Stomach smooth muscle (tissue), 2 donors: ENCODE results near the gene DDX1.

Source experiments
- H3K27ac ChIP-seq: one replicate; pipeline ENCODE4 v1.7.0; 2013; ENCODE audit warnings: mild to moderate bottlenecking, low read length, inconsistent platforms
- H3K27me3 ChIP-seq, 2 donors: one replicate each; pipeline ENCODE4 v1.7.0; 2013; ENCODE audit warnings: low read length in 2 of 2; ENCODE audit not compliant: insufficient read depth in 2 of 2, control insufficient read depth in 1 of 2
- H3K36me3 ChIP-seq, 2 donors: one replicate each; pipeline ENCODE4 v1.7.0; 2013; ENCODE audit warnings: low read length in 2 of 2; ENCODE audit not compliant: control insufficient read depth in 2 of 2, insufficient read depth in 2 of 2
- H3K4me1 ChIP-seq: one replicate; pipeline ENCODE4 v1.7.0; 2013; ENCODE audit warnings: low read length; ENCODE audit not compliant: control insufficient read depth, insufficient read depth
- H3K4me3 ChIP-seq, 2 donors: one replicate each; pipeline ENCODE4 v1.7.0; 2013; ENCODE audit warnings: low read length in 2 of 2
- H3K9ac ChIP-seq, 2 donors: one replicate each; pipeline ENCODE4 v1.7.0; 2013; ENCODE audit warnings: low read length in 2 of 2, mild to moderate bottlenecking in 1 of 2
- H3K9me3 ChIP-seq, 2 donors: one replicate each; pipeline ENCODE4 v1.7.0; 2013; ENCODE audit warnings: low read length in 2 of 2; ENCODE audit not compliant: control insufficient read depth in 2 of 2
- donor health status: healthy.
- donor health status: Pancreatic carcinoma.

Gene DDX1

GRCh38 chr2:15658911-15659310, 67.2 kb downstream of the DDX1 start:
- Histone ChIP-seq H3K9ac (no peak overlapping the region), H3K27me3 (no peaks in the 10 kb centered on the region), H3K9me3 (peaks cover 0 to 2% of the 10 kb centered on the region in 2 donors), H3K27ac (no peak overlapping the region), H3K36me3 (no peaks in the 10 kb centered on the region), H3K4me3 (no peak overlapping the region), H3K4me1 (no peaks in the 10 kb centered on the region)

- Histone ChIP-seq H3K4me3 (no peak overlapping the region), H3K36me3 (no peaks in the 10 kb centered on the region), H3K27ac (no peak overlapping the region), H3K27me3 (peaks cover 0 to 2% of the 10 kb centered on the region in 2 donors), H3K9me3 (peaks cover 0 to 3% of the 10 kb centered on the region in 2 donors), H3K9ac (no peak overlapping the region), H3K4me1 (no peaks in the 10 kb centered on the region)
Measured at GRCh38 chr2:15660491-15661294, 69.0 kb downstream of the DDX1 start.

- peaks cover 0 to 3% of the 10 kb centered on the region in 2 donors for H3K27me3 ChIP-seq
- no peaks in the 10 kb centered on the region for H3K4me1 ChIP-seq
- H3K9ac ChIP-seq = no peak overlapping the region
- H3K27ac ChIP-seq = no peak overlapping the region
- no peak overlapping the region for H3K4me3 ChIP-seq
- H3K9me3 ChIP-seq = peaks cover 0 to 3% of the 10 kb centered on the region in 2 donors
- H3K36me3 ChIP-seq = no peaks in the 10 kb centered on the region
Measured at GRCh38 chr2:15661295-15661569, 69.6 kb downstream of the DDX1 start.

- Histone ChIP-seq H3K4me3 (no peak overlapping the region), H3K36me3 (no peaks in the 10 kb centered on the region), H3K9me3 (peaks cover 0 to 3% of the 10 kb centered on the region in 2 donors), H3K27me3 (peaks cover 0 to 3% of the 10 kb centered on the region in 2 donors), H3K4me1 (no peaks in the 10 kb centered on the region), H3K27ac (no peak overlapping the region), H3K9ac (no peak overlapping the region)
Measured at GRCh38 chr2:15662026-15662425, 70.4 kb downstream of the DDX1 start.

- H3K4me1 ChIP-seq = no peaks in the 10 kb centered on the region
- peaks cover 0 to 3% of the 10 kb centered on the region in 2 donors for H3K27me3 ChIP-seq
Measured at GRCh38 chr2:15662579-15662978, 70.9 kb downstream of the DDX1 start.

GRCh38 chr2:15663802-15664201, 72.1 kb downstream of the DDX1 start:
- Histone ChIP-seq H3K9me3 (peaks cover 0 to 3% of the 10 kb centered on the region in 2 donors), H3K4me1 (no peaks in the 10 kb centered on the region), H3K36me3 (no peaks in the 10 kb centered on the region), H3K9ac (no peak overlapping the region), H3K27me3 (peaks cover 0 to 3% of the 10 kb centered on the region in 2 donors), H3K27ac (no peak overlapping the region), H3K4me3 (no peak overlapping the region)

More at GRCh38 chr2:15662579-15662978, 70.9 kb downstream of the DDX1 start:
- no peak overlapping the region for H3K9ac ChIP-seq
- H3K27ac ChIP-seq = no peak overlapping the region
- H3K9me3 ChIP-seq = peaks cover 0 to 3% of the 10 kb centered on the region in 2 donors
- H3K4me3 ChIP-seq = no peak overlapping the region
- no peaks in the 10 kb centered on the region for H3K36me3 ChIP-seq

- H3K9ac ChIP-seq = no peak overlapping the region
- H3K27ac ChIP-seq = no peak overlapping the region
- peaks cover 0 to 3% of the 10 kb centered on the region in 2 donors for H3K27me3 ChIP-seq
- peaks cover 0 to 3% of the 10 kb centered on the region in 2 donors for H3K9me3 ChIP-seq
- no peaks in the 10 kb centered on the region for H3K36me3 ChIP-seq
- no peak overlapping the region for H3K4me3 ChIP-seq
- no peaks in the 10 kb centered on the region for H3K4me1 ChIP-seq
Measured at GRCh38 chr2:15664273-15665066, 72.8 kb downstream of the DDX1 start.

GRCh38 chr2:15665067-15665942, 73.6 kb downstream of the DDX1 start:
- H3K4me3 ChIP-seq = no peak overlapping the region
- no peaks in the 10 kb centered on the region for H3K4me1 ChIP-seq
- no peaks in the 10 kb centered on the region for H3K36me3 ChIP-seq

GRCh38 chr2:15665943-15666460, 74.3 kb downstream of the DDX1 start:
- Histone ChIP-seq H3K4me1 (no peaks in the 10 kb centered on the region), H3K36me3 (no peaks in the 10 kb centered on the region), H3K27ac (no peak overlapping the region), H3K27me3 (peaks cover 0 to 3% of the 10 kb centered on the region in 2 donors), H3K4me3 (no peak overlapping the region), H3K9ac (no peak overlapping the region), H3K9me3 (peaks cover 0 to 3% of the 10 kb centered on the region in 2 donors)

More at GRCh38 chr2:15665067-15665942, 73.6 kb downstream of the DDX1 start:
- Histone ChIP-seq H3K27me3 (peaks cover 0 to 3% of the 10 kb centered on the region in 2 donors), H3K27ac (no peak overlapping the region), H3K9me3 (peaks cover 0 to 3% of the 10 kb centered on the region in 2 donors), H3K9ac (no peak overlapping the region)
